GM18861 (cell line): Measurements from ENCODE around the gene ADCY7.
A peak's percentile ranks its signal among the peaks of the same experiment; 100 is the strongest.

ENCODE experiments used
- ATAC-seq: cut with Tn5 transposase; IDR thresholded peaks from one replicate; pipeline ENCODE4 v1.9.1; 2021; ENCODE audit not compliant: unreplicated experiment

The ADCY7 gene

GRCh38 chr16:50247906-50248608 lies 18.3 kb upstream of the ADCY7 start:
- no peak for ATAC-seq

DNA sequence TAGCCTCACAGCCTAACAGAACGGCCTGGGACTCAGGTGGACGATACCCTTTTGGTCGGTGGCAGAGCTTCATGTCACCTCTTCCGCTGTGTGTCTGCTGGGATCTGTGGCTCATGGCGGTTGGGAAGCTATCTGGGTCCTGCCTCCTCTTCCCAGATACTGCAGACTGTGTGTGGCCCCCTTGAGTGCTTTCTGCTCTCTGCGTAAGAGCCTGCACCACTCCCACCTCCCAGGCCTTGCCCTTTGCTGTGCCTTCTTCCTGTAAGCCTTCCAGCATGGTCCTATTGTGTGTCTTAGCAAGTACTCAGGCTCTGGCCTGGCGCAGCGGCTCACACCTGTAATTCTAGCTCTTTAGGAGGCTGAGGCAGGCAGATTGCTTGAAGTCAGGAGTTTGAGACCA lies 17.5 kb upstream of the ADCY7 start:
- no peak for ATAC-seq

DNA sequence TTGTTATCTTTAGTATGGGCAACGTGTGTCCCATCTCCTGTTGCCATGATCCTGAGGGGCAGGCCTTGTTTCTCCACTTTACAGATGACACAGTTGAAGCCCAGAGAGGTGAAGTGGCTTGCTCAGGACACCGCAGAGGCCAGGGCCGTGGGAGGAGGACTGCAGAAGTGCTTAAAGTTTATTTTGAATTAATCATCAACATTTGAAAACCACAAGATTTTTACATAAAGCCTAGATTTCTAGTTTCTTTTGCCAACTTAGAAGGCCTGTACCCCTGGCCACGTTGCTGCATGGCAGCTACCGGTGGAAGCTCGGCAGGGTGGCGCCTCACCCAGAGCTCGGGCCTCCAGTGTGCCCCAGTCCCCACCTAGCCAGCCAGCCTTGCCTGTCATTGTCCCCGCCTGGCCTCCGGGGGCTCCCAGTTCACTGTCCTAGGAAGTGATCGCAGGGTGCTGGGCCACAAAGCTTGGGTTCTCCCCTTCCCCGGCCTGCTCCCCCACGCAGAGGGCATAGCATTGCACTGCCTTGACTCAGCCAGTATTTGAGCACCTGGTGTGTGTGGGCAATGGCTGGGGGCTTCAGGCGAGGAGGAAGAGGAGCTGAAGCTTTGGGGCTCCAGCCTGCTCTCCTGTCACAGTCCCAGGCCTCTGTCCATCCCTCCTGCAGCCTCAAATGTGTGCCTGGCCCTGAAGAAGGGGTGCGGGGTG lies 14.8 kb upstream of the ADCY7 start:
- ATAC-seq, result no peak

DNA sequence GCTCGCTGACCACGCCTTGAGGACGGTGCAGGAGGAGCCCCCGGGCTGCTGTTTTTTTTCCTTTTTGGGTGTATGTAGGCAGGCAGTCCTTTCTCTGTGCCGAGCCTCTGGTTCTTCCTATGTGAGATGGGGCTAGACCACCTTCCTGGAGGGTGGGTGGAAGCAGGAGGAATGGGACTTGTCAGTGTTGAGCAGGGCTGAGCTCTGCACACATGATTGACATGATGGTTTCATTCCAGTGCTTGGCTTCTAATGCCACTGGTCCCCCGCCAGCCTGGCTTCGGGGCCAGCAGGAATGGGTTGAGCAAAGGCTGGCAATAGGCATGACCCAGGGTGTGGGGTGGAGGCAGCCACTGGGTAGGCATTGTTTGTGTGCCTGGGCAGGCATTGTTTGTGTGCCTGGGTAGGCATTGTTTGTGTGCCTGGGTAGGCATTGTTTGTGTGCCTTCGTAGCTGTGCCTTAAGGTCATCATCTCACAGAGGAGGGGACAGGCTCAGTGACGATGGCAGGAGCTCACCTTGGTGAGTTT lies 14.2 kb upstream of the ADCY7 start:
- ATAC-seq, result no peak

DNA sequence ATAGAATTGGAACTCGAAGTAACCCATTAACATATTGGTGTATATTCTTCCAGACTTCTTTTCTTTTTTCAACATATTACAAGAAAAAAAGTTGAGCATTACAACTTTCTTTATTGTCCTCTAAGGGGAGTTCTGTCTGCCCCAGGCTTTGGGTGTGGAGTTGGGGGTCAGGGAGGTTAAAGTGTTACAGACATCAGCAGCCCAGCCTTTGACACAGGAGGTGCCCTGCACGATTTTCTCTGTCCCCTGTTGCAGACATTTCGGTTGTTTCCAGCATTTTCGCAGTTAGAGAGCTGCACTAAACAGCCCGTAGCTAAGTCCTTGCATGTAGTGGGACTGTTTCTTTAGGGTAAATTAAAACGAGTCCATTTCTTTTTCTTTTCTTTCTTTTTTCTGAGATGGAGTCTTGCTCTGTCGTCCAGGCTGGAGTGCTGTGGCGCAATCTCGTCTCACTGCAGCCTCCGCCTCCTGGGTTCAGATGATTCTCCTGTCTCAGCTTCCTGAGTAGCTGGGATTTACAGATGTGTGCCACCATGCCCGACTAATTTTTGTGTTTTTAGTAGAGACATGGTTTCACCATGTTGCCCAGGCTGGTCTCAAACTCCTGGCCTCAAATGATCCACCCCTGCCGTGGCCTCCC lies 13.4 kb upstream of the ADCY7 start:
- no peak for ATAC-seq

DNA sequence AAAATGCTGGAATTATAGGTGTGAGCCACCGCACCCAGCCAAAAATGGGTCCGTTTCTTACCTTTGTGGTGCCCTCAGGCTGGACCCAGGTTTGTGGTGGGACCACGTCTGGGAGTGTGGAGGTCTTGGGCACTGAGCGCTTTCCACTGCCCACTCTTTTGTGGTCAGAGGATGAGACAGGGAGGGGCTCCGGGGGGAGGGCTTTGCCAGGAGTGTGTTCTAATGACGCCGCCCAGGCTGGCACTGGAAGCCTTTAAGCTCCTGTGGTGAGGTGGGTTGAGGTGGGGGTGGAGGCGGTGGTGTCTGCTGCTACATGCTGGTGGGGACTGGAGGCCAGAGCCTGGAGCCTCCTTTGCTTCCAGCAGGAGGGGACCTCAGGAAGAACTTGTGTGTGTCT lies 12.8 kb upstream of the ADCY7 start:
- ATAC-seq, result no peak

- no peak for ATAC-seq
Observed at GRCh38 chr16:50254072-50254471, 12.3 kb upstream of the ADCY7 start.

DNA sequence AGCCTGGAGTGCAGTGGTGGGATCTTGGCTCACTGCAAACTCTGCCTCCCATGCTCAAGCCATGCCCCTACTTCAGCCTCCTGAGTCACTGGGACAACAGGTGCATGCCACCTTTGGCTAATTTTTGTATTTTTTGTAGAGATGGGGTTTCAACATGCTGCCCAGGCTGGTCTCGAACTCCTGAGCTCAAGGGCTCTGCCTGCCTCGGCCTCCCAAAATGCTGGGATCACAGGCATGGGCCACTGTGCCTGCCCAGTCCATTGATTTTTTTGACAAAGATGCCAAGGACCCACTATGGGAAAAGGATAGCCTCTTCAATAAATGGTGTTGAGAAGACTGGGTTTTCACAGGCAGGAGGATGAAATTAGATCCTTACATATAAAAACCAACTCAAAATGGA lies 10.8 kb upstream of the ADCY7 start:
- no peak for ATAC-seq

DNA sequence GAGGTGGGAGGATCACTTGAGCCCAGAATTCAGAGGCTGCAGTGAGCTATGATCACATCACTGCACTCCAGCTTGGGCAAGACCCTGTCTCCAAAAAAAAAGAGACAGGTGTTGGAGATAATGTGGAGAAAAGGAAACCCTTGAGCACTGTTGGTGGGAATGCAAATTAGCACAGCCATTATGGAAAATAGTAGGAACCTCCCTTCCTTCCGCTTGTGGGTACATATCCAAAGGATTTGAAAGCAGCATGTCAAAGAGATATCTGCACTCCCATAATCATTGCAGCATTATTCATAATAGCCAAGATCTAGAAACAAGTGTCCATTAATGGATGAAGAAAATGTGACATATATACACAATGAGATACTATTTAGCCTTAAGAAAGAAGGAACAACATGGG lies 9.7 kb upstream of the ADCY7 start:
- ATAC-seq, result no peak

- ATAC-seq, result no peak
Observed at GRCh38 chr16:50257876-50258275, 8.5 kb upstream of the ADCY7 start.

DNA sequence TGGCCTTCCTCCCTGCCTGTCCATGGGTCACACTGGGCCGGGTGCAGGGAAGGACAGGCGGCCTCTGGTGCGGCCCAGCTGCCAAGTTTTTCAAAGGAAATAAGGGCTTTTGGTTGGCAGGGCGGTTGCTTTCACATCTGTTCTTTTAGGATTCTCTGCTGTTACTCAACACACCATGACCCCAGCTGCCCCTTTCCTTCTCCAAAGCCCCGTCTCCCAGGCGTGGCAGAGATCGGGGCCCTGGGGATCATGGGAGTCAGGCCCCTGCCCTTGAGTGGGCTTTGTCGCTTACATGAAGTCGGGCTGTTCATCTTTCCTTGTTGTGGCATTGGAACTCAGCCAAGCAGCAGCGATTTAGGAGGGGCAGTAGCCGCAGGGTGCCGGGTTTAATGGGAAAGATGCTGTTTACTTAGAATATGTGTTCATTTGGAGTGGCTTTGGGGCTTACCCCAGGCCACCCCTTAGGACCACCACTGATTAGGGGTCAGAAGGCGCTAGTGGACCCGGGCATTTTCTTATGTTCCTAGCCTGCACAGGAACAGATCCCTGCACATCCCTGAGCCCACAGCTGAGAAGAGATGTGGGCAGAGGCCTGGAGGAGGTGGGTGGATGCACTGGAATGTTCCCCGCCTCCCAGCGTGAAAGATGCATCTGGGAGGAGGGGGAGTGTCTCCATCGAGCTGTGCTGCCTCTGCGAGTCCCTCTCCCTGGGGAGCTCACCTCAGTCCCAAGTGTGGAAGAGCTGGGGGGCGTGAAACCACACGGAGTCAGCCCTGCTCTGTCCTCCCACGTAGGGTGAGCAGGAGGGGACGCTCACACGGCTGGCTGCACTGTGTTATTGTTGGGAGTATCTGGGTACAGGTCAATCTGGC lies 6.8 kb upstream of the ADCY7 start:
- no peak for ATAC-seq

- no peak for ATAC-seq
Observed at GRCh38 chr16:50260206-50261159, 5.9 kb upstream of the ADCY7 start.

GRCh38 chr16:50261160-50261706 lies 5.1 kb upstream of the ADCY7 start:
- ATAC-seq, result no peak

- no peak for ATAC-seq
Observed at GRCh38 chr16:50261707-50262235, 4.6 kb upstream of the ADCY7 start.

DNA sequence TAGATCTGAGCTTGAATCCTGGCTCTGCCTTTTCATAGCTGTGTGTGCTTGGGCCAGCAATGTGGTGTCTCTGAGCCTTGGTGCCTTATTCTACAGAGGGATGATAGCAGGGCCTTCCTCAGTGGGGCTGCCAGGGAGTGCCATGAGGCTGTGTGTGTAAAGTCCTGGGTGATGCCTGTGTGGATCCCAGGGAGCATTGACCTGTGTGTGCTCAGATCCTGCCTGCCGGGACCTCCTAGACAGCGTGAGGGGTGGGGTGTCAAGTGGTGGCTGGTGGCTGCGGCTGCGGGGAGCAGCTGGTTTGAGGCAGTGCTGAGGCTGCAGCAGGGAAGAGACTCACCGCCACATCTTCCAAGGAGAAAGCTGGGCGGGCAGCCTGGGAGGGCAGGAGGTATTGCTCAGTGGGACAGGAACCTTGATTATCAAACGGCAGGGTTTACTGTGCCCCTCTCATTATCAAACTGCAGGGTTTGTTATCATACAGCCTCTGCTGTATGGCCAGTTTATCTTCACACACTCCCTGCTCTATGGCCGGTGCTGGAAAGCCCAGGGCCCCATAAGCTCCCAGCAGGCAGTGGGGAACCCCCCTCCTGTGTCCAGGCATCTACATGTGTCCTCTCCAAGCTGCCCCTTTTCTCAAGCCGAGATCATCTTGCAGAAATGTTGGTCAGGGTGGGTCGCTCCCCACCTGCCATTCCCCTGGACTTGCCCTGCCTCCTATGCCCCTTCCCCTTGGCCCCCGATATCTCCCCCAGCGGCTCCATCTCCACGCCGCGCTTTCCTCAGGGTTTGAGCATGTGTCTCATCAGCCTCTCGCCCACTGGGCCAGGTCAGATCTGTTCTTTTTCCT lies 3.1 kb upstream of the ADCY7 start:
- ATAC-seq, result no peak

GRCh38 chr16:50263940-50264929 lies 2.1 kb upstream of the ADCY7 start:
- peak; percentile 30 for ATAC-seq

DNA sequence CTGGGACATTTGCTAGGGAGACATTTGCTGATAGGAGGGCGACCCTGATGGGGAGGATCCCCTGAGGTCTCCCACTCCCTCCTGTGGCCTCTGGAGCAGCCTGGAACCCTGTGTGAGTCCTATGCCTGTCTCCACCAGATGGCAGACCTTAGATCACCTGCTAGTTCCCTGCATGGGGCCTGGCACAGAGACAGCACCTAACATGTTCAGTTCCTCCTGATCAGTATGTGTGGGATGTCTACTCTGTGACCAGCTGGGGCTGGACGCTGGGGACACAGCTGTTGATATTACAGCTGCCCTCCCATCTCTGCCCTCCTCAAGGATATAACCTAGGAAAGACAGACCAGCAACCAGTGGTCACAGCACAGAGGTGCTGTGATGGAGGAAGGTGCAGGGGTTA lies 1.1 kb upstream of the ADCY7 start:
- ATAC-seq, result peak; percentile 23
